RCC 7860 (cell line): ENCODE results near the gene SLC2A11.
"Not testable (repeated sequence)": the region's sequence is repeated elsewhere in the genome, so short reads cannot be mapped to it uniquely, and the experiment has no call there.

ENCODE experiments used
- DNase-seq: peaks from one replicate; pipeline ENCODE4 v3.0.0-alpha.2; 2015; ENCODE audit warnings: low spot score
- FAIRE-seq: peaks from 2 replicates; lab custom pipeline; 2012; peaks lifted over from hg19 to GRCh38; lab: Jason Lieb, UNC

SLC2A11 gene

DNA sequence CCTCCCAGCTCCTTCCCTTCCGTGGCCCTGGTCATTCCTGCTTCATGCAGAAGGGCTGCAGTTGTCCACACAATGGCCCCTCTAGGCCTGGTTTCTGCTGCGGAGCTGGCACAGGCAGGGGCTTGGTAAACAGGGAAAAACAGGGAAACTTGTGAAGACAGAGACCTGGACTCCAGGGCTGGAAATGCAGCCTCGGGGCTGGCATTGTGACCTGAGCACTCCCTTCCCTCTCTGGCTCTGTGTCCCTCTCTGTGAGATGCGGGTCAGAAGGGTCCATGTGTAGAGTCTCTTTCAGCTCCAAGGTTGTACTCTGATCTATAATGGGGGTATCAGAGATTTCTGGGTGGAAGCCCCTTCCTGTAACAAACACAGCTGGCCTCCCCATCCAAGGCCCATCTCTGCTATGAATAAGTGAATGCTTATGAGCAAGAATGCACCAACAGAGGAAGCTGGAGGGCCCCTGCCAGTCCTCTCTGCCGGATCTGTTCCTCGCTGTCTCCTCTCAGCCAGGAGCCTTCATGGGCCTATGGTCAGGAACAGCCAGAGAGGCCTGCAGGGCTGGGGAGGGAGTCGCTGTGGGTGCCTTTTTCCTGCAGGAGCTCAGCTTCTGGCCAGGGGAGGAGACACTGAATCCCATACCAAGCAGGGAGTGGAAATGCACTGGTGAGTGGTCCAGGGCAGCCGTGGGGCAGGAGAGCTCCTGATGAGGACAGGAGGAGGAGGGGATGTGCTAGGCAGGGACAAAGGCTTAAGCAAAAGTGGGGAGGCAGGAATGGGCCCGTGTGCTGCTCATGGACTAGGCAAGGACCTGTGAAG is 12.2 kb upstream of the SLC2A11 start:
- DNase-seq: no peak
- FAIRE-seq: no peak

DNA sequence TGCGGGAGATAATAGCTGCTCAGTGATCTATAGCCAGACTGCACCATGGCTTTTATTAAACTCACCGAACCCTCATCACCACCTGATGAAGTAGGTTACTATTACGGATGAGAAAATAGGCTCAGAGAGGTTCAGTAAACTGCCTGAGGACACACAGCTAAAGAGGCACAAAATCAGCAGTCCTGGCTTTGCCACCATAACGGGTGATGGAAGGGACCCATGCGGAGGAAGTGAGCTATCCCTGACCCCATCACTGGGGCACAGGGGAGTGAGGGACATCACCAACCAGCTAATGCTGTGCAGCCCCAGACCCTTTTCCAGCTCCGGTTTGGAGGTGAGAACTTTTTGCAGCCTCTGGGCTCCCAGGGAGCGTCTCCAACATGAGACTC is 11.6 kb upstream of the SLC2A11 start:
- DNase-seq (no peak), FAIRE-seq (no peak)

DNA sequence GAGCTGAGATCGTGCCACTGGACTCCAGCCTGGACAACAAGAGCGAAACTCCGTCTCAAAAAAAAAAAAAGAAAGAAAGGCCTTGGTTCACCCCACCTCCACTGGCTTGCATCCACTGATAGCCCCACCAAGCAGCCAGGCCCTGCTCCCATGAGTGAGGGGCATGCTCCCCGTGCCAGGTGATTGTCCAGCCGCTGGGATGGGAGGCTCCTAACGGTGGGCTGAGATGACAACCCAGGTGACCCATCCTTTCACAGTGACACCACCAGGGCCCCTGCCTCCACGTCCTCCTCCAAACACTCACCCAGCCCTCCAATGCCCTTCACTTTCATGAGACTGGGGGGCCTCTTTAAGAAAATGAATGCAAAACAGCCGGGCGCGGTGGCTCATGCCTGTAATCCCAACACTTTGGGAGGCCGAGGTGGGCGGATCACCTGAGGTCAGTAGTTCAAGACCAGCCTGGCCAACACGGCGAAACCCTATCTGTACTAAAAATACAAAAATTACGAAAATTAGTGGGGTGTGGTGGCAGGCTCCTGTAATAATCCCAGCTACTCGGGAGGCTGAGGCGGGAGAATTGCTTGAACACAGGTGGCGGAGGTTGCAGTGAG is 10.3 kb upstream of the SLC2A11 start:
- no peak for FAIRE-seq
- DNase-seq: no peak

DNA sequence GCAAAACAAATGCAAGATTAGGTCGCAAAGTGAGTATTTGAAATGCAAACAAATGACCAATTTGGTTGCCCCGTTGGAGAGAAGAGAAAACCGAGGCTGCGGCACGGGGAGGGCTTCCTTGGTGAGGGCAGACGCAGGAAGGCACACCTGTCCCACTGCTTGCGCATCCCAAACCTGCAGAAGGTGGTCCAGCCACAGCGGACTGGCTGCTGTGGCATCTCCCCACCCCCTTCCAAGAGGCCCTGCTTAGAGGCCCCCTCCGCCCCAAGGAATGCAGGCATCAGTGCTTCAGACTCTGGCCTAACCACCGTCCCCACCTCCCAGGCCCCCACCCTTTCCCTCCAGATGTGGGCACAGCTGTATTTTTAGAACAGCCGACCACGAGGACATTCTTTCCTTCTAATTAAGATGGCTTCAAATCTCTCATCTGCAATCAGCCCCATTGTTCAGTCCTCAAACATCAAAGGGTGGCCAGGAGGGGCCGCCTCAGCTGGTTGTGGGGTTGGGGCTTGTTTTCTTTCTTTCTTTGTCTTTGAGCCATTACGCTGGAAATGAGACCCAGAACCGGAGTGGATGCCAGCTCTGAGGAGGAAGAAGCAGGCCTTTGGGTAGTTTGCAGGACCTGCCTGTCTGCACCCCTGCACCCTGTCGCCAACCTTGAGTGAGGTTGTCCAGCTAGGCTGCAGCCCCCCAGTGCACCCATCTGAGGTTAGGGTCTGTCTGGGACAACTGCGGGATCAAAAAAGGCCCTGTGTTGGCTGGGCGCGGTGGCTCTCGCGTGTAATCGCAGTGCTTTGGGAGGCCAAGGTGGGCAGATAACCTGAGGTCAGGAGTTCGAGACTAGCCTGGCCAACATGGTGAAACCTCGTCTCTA is 9.4 kb upstream of the SLC2A11 start:
- no peak for DNase-seq
- no peak for FAIRE-seq

DNA sequence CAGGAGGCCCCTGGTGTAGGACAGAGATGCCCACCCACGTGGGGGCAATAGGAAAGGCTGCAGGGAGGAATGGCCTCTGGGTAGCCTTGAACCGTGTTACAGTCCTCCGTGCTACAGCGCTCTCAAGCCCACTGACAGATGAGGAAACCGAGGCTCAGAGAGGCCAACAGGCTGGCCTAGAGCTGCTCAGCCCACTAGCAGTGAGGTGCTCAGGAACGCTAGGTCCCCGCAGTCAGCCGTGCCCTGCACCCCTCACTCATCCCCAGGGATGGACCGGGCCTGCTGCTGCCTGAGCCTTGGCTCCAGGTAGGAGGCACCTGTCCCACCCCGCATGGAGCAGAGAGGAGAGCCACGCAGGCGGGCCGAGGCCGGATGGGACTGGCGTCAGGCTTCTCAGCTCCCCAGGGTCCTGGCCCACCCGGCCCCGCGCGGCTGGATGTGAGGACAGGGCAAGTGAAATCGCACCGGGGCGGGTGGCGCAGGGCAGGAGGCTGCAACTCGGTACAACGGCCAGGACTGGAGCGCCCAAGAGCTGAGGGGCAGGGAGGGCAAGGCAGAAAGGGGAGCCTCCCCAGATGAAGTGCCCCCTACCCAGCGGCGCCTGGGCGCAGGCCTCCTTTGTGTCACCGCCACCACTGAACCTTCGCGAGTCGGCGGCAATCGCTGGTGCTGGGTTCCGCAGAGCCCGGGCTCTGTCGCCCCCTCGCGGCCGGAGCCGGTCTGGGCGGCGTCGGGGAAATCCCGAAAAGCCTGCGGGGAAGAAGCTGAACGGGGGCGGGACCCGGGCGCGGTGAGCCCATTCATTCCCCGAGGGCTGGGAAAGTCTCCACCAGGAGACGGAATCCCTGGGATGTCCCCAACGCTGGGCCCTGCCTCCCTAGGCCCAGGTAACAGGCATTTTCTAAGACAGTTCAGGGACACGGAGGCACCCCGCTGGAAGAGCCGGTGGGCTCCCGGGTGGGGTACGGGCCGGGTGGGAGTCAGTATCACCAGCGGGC is 8.4 kb upstream of the SLC2A11 start:
- no peak for FAIRE-seq
- DNase-seq: peak; percentile 51

DNA sequence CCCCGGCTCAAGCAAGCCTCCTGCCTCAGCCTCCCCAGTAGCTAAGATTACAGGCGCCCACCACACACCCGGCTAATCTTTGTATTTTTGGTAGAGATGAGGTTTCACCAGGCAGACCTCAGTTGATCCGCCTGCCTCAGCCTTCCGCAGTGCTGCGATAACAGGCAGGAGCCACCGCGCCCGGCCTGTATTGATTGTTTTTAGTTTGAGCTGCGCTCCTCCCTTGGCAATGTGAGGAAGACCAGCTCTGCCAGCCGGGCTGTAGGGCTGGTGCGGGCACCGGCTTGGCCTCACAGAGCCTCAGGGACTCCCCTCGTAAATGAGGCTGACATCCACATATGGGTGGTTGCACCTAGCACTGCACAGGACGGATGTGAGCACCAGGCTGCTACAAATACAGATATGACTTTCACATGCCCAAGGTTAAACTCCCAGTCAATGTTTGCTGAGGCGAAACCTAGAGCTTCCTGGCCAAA is 7.5 kb upstream of the SLC2A11 start:
- no peak for DNase-seq
- FAIRE-seq: no peak

DNA sequence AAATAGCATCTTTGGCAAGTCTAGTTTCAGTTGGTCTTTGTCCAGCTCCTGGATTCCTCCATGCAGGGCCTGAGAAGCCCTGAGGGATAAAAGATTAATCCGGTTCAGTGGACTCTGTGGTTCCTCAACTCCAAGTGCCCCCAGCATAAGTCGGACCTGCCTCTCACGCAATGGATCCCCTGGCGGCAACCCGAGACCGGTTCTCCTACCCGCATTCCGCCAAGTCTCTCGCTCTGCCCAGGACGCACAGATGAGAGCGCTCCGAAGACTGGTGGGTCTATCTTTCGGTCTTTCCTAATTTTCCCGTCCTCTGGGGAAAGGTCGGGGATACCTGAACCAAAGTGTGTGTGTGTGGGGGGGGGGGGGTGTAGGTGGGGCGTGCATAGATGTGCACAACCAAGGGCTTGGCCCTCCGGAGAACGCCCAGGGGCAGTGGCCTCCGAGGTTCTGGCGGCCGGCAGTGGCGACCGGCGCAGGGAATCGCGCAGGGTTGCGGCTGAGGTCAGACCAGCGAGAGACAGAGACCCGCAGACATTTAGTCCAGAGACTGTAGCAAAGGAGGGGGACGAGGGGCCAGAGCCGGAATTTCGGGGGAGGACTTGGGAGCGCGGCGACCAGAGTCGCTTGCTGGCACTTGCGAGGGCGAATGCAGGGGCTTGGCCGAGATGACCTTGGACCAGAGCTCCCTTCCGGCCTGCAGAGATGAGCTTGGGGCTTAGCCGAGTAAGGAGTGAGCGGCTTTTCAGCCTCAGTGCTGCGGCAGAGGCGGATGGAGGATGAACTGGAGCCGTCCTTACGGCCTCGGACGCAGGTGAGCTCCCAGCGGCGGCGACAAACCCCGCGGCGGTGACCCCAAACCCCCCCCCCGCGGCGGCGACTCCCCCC is 712 bp upstream of the SLC2A11 start:
- DNase-seq: peak; percentile 3

DNA sequence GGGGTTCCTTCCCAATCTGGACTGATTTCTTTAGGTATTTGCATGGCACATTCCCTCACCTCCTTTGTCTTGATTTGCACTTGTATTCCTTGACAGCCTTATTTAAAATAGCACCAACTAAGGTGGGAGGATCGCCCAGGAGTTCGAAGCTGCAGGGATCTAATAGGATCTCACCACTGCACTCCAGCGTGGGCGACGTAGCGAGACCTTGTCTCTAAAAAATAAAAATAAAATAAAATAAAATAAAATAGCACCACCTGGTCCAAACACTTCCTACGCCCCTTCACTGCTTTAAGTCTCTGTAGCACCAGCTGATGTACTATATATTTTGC is 775 bp downstream of the SLC2A11 start:
- FAIRE-seq: no peak
- DNase-seq: no peak

More for the DNA sequence above, 712 bp upstream of the SLC2A11 start:
- no peak for FAIRE-seq

DNA sequence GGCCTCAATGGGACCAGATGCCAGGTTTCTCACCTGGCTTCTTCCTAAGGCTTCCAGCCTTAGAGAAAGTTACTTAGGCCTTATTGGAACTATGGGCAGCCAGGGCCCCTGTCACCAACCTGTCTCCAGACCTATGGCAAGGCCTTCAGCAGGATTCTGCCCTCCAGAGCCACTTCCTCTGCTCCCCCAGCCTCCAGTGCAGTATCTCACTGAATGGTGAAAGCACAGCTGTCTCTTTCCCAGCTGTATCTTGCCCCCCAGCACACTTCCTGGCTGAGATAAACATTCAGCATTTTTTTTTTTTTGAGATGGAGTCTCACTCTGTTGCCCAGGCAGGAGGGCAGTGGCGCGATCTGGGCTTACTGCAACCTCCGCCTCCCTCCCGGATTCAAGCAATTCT is 1.5 kb downstream of the SLC2A11 start:
- no peak for DNase-seq
- no peak for FAIRE-seq

DNA sequence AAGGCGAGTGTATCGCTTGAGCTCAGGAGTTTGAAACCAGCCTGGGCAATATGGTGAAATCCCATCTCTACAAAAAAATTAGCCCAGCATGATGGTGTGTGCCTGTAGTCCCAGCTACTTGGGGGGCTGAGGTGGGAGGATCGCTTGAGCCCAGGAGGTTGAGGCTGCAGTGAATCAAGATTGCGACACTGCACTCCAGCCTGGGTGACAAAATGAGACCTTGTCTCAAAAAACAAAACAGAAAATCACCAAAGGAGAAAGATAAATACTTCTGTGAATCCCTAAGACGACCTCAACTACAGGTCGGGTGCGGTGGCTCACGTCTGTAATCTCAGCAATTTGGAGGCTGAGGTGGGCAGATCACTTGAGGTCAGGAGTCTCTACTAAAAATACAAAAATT is 2.5 kb downstream of the SLC2A11 start:
- not testable (repeated sequence) for FAIRE-seq, DNase-seq

DNA sequence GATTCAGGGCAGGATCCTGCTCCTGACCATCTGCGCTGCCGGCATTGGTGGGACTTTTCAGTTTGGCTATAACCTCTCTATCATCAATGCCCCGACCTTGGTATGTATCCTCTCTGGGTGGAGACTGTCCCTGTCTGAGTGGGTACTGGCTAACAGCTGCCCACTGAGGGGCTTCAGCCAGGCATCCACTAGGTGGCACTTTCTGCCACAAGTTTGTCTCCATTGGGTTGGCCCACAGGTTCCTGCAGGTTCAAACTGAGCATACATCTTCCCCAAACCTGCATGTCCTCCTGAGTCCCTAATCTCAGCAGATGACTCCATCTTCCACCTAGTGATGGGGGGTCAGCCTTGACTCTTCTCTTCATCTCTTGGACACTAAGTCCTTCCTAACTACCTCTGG is 4.4 kb downstream of the SLC2A11 start:
- FAIRE-seq (no peak), DNase-seq (peak; percentile 6)

DNA sequence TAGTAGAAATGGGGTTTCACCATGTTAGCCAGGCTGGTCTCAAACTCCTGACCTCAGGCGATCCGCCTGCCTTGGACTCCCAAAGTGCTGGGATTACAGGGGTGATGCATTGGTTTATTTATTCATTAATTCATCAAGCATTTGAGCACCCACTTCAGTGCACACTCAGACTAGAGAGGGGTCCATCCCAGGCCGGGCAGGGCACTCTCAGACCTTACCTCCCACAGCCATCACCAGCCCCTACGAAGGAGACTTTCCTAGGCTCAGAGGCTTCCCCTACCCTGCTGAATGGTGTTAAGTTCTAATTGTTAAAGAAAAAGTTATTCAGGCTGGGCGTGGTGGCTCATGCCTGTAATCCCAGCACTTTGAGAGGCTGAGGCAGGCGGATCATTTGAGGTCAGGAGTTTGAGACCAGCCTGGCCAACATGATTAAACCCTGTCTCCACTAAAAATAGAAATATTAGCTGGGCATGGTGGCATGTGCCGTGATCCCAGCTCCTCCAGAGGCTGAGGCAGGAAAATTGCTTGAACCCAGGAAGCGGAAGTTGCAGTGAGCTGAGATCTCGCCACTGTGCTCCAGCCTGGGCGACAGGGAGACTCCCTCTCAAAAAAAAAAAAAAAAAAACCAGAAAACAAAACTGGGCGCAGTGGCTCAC is 7.0 kb downstream of the SLC2A11 start:
- FAIRE-seq, DNase-seq: not testable (repeated sequence)

DNA sequence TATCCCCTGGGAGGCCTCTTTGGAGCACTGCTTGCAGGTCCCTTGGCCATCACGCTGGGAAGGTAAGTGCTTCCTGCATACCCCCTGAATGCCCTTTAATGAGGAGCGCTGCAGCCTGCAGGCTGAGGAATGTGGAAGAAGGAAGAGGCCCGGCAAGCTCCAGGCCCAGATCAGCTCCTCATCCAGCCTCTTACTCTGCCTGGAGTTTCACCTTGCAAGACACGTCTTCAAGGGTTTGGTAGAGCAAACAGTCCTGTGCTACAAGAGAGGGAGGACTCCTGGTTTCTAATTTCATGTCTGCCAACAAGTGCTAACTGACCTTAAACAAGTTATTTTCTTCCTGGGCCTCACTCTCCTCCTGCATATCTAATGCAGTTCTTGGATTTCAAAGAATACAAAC is 10.9 kb downstream of the SLC2A11 start:
- FAIRE-seq: no peak

DNA sequence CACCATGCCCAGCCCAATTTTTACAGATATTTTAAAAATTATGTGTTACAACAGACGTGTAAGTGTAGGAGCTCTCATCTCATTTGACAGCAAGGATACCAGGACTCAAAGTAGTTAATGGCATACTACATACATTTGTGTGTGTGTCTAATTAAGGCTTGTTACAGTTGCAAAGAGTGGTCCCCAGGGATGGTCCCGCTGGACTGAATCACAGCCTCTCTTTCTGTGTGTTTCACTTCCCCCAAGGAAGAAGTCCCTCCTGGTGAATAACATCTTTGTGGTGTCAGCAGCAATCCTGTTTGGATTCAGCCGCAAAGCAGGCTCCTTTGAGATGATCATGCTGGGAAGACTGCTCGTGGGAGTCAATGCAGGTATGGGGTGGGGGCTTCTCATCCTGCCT is 17.2 kb downstream of the SLC2A11 start:
- FAIRE-seq (no peak), DNase-seq (no peak)

More for the DNA sequence above, 10.9 kb downstream of the SLC2A11 start:
- no peak for DNase-seq

DNA sequence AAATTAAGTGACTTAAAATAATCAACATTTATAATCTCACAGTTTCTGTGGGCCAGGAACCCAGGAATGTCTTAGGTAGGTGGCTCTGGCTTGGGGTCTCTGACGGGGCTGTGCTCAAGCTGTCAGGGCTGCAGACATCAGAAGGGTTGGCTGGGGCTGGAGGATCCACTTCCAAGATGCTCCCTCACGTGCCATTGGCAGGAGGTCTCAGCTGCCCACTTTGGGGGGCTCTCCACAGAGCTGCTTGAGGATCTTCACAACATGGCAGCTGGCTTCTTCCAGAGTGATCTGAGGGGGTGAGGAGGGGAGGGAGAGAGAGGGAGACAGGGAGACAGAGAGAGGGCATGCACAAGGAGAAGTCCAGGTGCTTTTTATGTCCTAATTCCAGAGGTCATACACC is 18.1 kb downstream of the SLC2A11 start:
- FAIRE-seq: no peak
- DNase-seq: no peak

DNA sequence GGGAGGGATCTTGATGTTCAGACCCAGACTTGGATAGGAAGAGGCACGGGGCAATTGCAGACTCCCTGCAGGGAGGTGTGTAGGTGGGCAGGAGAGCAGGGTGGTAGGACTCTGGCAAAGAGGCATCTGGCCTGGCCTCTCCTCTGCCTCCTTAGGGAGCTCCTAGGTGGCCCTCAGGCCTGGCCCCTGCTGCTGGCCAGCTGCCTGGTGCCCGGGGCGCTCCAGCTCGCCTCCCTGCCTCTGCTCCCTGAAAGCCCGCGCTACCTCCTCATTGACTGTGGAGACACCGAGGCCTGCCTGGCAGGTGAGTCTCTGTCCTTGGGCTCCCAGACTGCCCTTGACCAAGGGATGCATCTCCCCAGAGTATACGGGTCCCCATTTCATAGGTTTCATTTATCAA is 19.9 kb downstream of the SLC2A11 start:
- FAIRE-seq (no peak), DNase-seq (no peak)

DNA sequence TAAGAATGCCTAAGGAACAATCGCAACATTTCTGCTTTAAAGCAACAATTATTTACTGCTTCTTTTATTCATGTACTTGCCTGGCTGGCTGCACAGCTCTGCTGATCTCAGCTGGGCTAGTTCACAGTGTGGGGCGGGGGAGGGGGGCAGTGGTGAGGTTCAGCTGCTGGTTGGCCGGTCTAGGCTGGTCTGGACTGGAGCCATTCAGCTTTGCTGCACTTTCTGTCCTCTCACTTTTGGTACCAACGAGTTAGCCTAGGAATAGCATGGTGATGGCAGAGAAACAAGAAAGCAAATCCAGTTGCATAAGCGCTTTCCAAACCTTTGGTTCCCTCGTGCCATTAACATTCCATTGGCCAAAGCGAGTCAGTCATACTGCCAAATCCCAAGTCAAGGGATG is 20.5 kb downstream of the SLC2A11 start:
- FAIRE-seq (no peak), DNase-seq (no peak)

DNA sequence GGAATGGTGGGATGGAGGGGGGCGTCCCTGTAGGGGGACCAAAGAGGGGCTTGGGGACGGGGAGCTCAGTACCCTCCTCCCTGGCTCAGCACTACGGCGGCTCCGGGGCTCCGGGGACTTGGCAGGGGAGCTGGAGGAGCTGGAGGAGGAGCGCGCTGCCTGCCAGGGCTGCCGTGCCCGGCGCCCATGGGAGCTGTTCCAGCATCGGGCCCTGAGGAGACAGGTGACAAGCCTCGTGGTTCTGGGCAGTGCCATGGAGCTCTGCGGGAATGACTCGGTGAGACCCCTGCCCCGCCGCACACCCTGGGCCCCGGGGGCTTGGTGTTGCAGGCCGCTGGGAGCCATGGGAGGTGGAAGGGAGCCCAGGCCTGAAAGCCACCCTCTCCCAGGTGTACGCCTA is 24.7 kb downstream of the SLC2A11 start:
- no peak for FAIRE-seq

DNA sequence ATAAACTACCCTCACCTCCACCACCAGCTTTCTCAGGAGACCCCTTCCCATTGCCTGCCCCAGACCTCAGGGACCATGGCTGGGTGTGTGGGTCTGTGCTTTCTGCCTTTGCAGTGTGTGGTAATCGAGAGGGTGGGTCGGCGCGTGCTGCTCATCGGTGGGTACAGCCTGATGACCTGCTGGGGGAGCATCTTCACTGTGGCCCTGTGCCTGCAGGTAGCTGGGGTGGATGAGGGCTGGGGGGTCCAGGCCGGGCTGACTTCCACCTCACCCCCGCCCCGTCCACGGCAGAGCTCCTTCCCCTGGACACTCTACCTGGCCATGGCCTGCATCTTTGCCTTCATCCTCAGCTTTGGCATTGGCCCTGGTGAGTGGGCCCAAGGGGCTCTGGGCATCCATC is 26.0 kb downstream of the SLC2A11 start:
- DNase-seq (no peak), FAIRE-seq (no peak)

More for the DNA sequence above, 24.7 kb downstream of the SLC2A11 start:
- DNase-seq: no peak
